GM12864 (cell line): Measurements from ENCODE around the gene SLC29A3.

ENCODE experiments used
- DNase-seq: peaks from one replicate; pipeline ENCODE4 v3.0.0-alpha.2; 2011; ENCODE audit warnings: low read depth
- H3K4me3 ChIP-seq: 2 replicates; pipeline ENCODE4 v1.5.1; 2011; ENCODE audit warnings: mild to moderate bottlenecking, low read depth, low read length, control low read depth
- CTCF ChIP-seq: IDR thresholded peaks from 2 replicates; pipeline ENCODE4 v1.5.1; 2011; ENCODE audit warnings: low read depth, mild to moderate bottlenecking, moderate library complexity, low read length, control low read depth, inconsistent platforms; ENCODE audit errors: missing control alignments

Gene SLC29A3

DNA sequence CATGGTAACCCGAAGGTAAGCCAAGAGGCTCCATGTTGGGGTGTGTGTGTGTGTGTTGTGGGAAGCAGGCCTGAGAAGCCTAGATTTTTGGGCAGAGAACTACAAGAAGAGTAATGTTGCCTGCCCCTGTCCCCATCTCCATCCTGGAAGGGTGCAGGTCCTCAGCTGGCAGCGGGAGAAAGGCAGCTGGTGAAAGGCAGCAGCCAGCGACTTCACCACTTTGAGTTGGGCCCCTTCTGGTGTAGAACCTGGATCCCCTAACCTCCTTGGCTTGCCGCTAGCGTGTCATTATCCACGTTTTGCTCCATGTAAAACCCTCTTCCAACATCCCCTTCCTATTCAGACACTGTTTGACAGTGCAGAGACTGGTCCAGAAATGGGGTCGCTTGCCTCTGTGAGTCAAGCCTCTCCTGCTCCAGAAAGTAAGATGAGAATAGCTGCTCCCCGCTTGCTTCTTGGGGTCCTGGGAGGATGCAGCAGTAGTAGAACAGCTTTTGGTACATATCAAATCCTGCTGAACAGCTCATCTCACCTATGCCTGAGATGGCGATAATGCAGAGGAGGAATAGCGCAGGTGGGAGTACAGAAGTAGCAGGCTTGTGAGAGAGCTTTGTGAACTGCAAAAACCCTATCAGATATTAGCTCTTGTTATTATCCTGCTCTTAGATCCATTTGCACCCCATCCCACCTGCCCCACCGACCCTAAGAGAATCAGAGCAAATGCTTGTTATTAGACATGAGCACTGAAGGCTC lies 55.6 kb downstream of the SLC29A3 start:
- TF ChIP-seq CTCF: no peak

DNA sequence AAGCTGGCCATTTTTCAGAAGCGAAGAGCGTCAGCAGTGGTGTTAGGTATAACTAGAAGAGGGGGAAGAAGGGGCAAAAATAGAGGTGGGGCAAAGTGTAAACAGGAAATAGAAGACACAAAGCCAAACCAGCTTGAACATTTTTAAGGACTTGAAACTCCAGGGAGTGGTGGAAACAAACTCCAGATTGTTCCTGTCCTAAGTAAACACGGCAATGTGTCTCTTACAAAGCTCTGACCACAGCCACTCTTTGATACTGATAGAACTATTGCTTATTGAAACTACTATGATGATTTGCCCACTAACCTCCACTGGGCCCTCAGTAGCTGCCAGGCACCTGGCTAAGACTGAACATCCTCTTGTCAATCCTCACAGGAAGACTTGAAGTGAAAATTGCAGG lies 56.9 kb downstream of the SLC29A3 start:
- DNase-seq: no peak
- no peak overlapping the region for H3K4me3 ChIP-seq
- no peak for TF ChIP-seq CTCF

More for the DNA sequence above, 55.6 kb downstream of the SLC29A3 start:
- no peak for DNase-seq
- H3K4me3 ChIP-seq: no peak overlapping the region

DNA sequence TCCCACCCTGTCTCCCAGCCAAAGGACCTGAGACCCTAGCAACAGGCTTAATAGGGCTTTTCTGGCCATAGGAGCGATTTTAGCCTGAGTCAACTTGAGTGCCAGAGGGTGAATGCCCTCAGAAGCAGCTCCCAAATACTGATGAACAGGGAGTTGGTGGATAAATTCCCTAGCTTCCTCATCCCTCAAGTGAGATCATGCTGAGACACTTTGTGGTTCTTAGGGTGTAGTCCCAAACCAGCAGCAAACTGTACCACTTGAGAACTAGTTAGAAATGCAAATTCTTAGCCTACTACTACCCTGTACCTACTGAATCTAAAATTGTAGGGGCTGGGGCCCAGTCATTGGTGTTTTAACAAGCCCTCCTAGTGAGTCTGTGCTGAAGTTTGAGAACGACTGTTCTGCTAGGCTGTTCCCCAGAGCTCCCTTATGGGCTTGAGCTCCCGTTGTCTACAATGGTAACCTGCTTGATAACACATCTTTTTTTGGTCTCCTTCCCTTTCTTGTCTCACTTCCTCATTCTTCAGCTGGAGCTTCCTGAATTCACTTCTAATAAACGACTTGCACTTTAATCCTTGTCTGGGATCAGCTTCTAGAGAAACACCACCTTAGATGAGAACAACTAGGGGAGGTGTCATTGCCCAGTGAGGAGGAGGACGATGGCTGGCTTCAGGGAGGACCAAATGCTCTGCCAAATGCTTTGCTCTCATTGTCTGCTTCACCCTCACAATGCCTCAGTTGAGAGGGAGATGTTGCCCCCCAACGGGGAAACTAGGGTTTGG lies 59.5 kb downstream of the SLC29A3 start:
- no peak overlapping the region for H3K4me3 ChIP-seq
- DNase-seq: no peak
- TF ChIP-seq CTCF: no peak

- DNase-seq: no peak
- no peak overlapping the region for H3K4me3 ChIP-seq
- no peak for TF ChIP-seq CTCF
Observed at GRCh38 chr10:71379118-71379766, 60.2 kb downstream of the SLC29A3 start.

DNA sequence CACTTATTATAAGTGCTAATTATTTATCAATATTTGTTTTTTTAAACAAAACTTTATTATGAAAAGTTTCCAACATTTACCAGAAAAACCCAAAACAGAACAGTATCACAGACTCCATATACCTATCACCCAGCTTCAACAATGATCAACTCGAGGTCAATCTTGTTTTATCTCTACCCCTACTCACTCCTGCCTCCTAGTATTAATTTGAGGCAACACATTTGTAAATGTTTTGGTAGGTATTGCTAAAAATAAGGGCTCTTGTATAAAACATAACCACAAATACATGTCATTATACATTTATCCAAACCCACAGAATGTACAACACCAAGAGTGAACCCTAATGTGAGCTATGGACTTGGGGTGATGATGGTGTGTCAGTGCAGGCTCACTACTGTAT lies 61.8 kb downstream of the SLC29A3 start:
- no peak for TF ChIP-seq CTCF
- DNase-seq: no peak
- no peak overlapping the region for H3K4me3 ChIP-seq

DNA sequence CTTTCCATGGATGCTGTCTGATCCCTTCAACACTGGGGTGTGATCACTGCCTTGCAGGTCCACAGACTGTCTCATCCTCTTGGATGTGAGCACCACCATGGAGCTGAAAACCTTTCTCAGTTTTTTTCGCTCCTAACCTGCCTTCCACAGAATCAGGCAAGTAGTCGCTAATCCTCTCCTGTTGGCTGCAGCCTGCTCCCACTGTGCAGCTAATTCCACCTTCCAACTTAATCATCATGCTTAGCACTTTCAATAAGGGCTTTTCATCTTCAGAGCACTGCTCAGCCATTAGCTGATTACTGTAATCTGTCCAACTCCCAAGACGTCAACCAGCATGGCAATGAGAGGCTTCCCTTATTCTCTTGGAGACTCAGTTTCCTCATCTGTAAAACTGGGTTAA lies 62.6 kb downstream of the SLC29A3 start:
- no peak for DNase-seq
- TF ChIP-seq CTCF: no peak
- no peak overlapping the region for H3K4me3 ChIP-seq
